Esophagus muscularis mucosa (tissue), 4 donors: Measurements from ENCODE around the gene UBE2E2. TPM values are rescaled to one million over a fixed set of nuclear protein-coding genes. Genes with fewer than 3 reads are reported as not detected.

Source experiments
- DNase-seq: peaks from one replicate; pipeline ENCODE4 v3.0.0-alpha.2; 2017; ENCODE audit errors: extremely low spot score
- H3K27ac ChIP-seq, 4 donors: fragments of 200-600 bp; sonication (generic); replicated peaks in 1 of 4; 1 replicate in 3 of 4; 2 replicates in 1 of 4; pipeline ENCODE4 v1.5.1; 2016 to 2019; ENCODE audit warnings: mild to moderate bottlenecking in 1 of 4
- H3K27me3 ChIP-seq, 4 donors: fragments of 200-600 bp; sonication (generic); one replicate each; pipeline versions ENCODE4 v1.5.1 to v1.6.0; 2016 to 2019
- H3K36me3 ChIP-seq, 4 donors: fragments of 200-600 bp; sonication (generic); one replicate each; pipeline ENCODE4 v1.5.1; 2016 to 2019
- H3K4me1 ChIP-seq, 4 donors: fragments of 200-600 bp; sonication (generic); one replicate each; pipeline ENCODE4 v1.5.1; 2016 to 2019
- H3K4me3 ChIP-seq, 4 donors: fragments of 200-600 bp; sonication (generic); 1 replicate in 2 of 4; 2 replicates in 2 of 4; pipeline ENCODE4 v1.5.1; 2016 to 2019; ENCODE audit warnings: mild to moderate bottlenecking in 4 of 4, moderate library complexity in 1 of 4
- H3K9me3 ChIP-seq, 4 donors: fragments of 200-600 bp; sonication (generic); 1 replicate in 3 of 4; 2 replicates in 1 of 4; pipeline ENCODE4 v1.5.1; 2016 to 2019
- CTCF ChIP-seq, 3 experiments: fragments of 200-600 bp in 2 of 3; fragments of 450-650 bp in 1 of 3; sonication (generic) in 2 of 3; IDR thresholded peaks; one replicate each; pipeline ENCODE4 v1.5.1; 2017 to 2019; ENCODE audit warnings: antibody characterized with exemption in 3 of 3, mild to moderate bottlenecking in 2 of 3, moderate library complexity in 1 of 3
- EP300 ChIP-seq: sonication (generic); formaldehyde crosslinking; IDR thresholded peaks from one replicate; pipeline ENCODE4 v1.6.1; 2017; ENCODE audit warnings: antibody characterized with exemption
- POLR2A ChIP-seq: fragments of 450-650 bp; IDR thresholded peaks from one replicate; pipeline ENCODE4 v1.6.1; 2017; ENCODE audit warnings: antibody characterized with exemption, moderate library complexity, mild to moderate bottlenecking, low read depth
- POLR2AphosphoS5 ChIP-seq, 2 donors: sonication (generic); formaldehyde crosslinking; IDR thresholded peaks; one replicate each; pipeline ENCODE4 v1.6.1; 2017; ENCODE audit warnings: antibody characterized with exemption in 2 of 2
- WGBS: methylation state at CpG from one replicate; pipeline ENCODE4 v1.1.5; 2018; 5-methylcytosine and 5-hydroxymethylcytosine counted together
- intact Hi-C: fragments of 100-400 bp; cut with DNase I; formaldehyde crosslinking; loops from one replicate; pipeline ENCODE4 v1.15.1; 2023
- total RNA-seq, 4 donors: library from RNA; depleted of rRNA; stranded (reverse); fragments of >200 nt; gene quantifications; one replicate each; pipeline versions ENCODE4 v1.1.0 to v1.2.1, GENCODE V29; 2016

The UBE2E2 gene
- total RNA-seq, 4 donors from 2014 or later: 53.5 to 143 (median 90.3) TPM

GRCh38 chr3:23325466-23326065 is 122.4 kb downstream of the UBE2E2 start:
- Histone ChIP-seq H3K4me1 (peaks cover 0 to 41% (median 29%) of the 10 kb centered on the region in 4 donors), H3K27ac (no peak overlapping the region), H3K36me3 (no peaks in the 10 kb centered on the region), H3K4me3 (no peak overlapping the region), H3K27me3 (no peaks in the 10 kb centered on the region), H3K9me3 (no peaks in the 10 kb centered on the region)
- intact Hi-C loops: no loop called here
- no peak for TF ChIP-seq EP300
- no peak for TF ChIP-seq POLR2AphosphoS5 (IDR thresholded peaks at IDR 0.05)
- no peak for TF ChIP-seq CTCF (IDR thresholded peaks at IDR 0.05)
- no peak for TF ChIP-seq POLR2A
- WGBS: 67% methylated on average over 4 of the region's 4 CpGs
- no peak for DNase-seq

- Histone ChIP-seq H3K9me3 (no peaks in the 10 kb centered on the region), H3K4me3 (no peak overlapping the region), H3K27me3 (no peaks in the 10 kb centered on the region), H3K36me3 (no peaks in the 10 kb centered on the region), H3K27ac (no peak overlapping the region), H3K4me1 (peaks cover 0 to 34% (median 13%) of the 10 kb centered on the region in 4 donors)
- intact Hi-C loops: no loop called here
- DNase-seq: no peak
- 86% methylated on average over 6 of the region's 6 CpGs for WGBS
- no peak for TF ChIP-seq POLR2A
- no peak for TF ChIP-seq CTCF (IDR thresholded peaks at IDR 0.05)
- TF ChIP-seq EP300: no peak
- no peak for TF ChIP-seq POLR2AphosphoS5 (IDR thresholded peaks at IDR 0.05)
Measured at GRCh38 chr3:23329471-23330105, 126.5 kb downstream of the UBE2E2 start.

- no peaks in the 10 kb centered on the region for H3K36me3 ChIP-seq
- WGBS: 95% methylated on average over 1 of the region's 1 CpG
- TF ChIP-seq POLR2AphosphoS5 (IDR thresholded peaks at IDR 0.05): no peak
- TF ChIP-seq CTCF (IDR thresholded peaks at IDR 0.05): no peak
- no peak for TF ChIP-seq EP300
- TF ChIP-seq POLR2A: no peak
- intact Hi-C loops: no loop called here
- no peaks in the 10 kb centered on the region for H3K9me3 ChIP-seq
- peaks cover 0 to 25% (median 5%) of the 10 kb centered on the region in 4 donors for H3K4me1 ChIP-seq
- DNase-seq: no peak
- no peak overlapping the region for H3K27ac ChIP-seq
- H3K4me3 ChIP-seq: no peak overlapping the region
- H3K27me3 ChIP-seq: no peaks in the 10 kb centered on the region
Measured at GRCh38 chr3:23330568-23330967, 127.4 kb downstream of the UBE2E2 start.

GRCh38 chr3:23331141-23331935 is 128.2 kb downstream of the UBE2E2 start:
- DNase-seq: no peak
- TF ChIP-seq EP300: no peak
- TF ChIP-seq POLR2AphosphoS5 (IDR thresholded peaks at IDR 0.05): no peak
- no peak for TF ChIP-seq CTCF (IDR thresholded peaks at IDR 0.05)
- no peak for TF ChIP-seq POLR2A
- intact Hi-C loops: no loop called here
- Histone ChIP-seq H3K9me3 (no peaks in the 10 kb centered on the region), H3K36me3 (no peaks in the 10 kb centered on the region), H3K4me1 (peaks cover 0 to 20% (median 2%) of the 10 kb centered on the region in 4 donors), H3K27me3 (no peaks in the 10 kb centered on the region), H3K4me3 (no peak overlapping the region), H3K27ac (no peak overlapping the region)
- WGBS: 77% methylated on average over 1 of the region's 1 CpG
